Sigmoid colon (tissue), 3 donors: ENCODE results near the gene HIRA.

ENCODE experiments used
- CTCF ChIP-seq, 4 experiments: fragments of 450-650 bp in 3 of 4; fragments of 200-600 bp in 1 of 4; IDR thresholded peaks; one replicate each; pipeline ENCODE4 v1.5.1; 2016 to 2019; ENCODE audit warnings: antibody characterized with exemption in 4 of 4, mild to moderate bottlenecking in 3 of 4, moderate library complexity in 2 of 4
- POLR2A ChIP-seq, 2 donors: fragments of 450-650 bp; IDR thresholded peaks; one replicate each; pipeline ENCODE4 v1.6.1; 2016; ENCODE audit warnings: antibody characterized with exemption in 2 of 2, mild to moderate bottlenecking in 2 of 2, moderate library complexity in 2 of 2

DNA sequence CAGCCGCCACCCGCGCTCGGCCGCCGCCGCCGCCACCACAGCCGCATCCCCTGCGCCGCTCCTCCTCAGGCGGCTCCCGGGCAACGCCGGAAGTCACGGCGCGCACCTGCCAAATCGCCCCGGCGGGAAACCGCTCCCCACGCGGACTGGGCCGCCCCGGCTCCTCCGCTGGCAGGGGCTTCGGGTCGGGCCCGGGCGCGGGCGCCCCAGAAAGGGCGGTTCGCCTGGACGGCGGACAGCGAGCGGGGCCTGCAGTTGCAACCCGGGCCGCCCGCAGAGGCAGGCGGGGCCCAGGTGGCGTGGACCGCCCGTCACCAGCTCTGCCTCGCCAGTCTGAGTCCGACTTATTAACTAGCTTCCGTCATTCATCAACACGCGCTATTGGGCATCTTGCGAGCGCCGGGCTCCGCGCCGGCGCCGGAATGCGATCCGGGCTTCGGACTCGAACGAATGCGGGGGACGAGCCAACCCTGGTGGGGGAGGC is at the start of gene HIRA:
- TF ChIP-seq CTCF (IDR thresholded peaks at IDR 0.05) (no peak), POLR2A (IDR thresholded peaks at IDR 0.05) (no peak)
